Body of pancreas (tissue), 4 donors: ENCODE measurements around the gene PTTG1IP.

ENCODE experiments used
- CTCF ChIP-seq, 7 experiments: fragments of 450-650 bp in 4 of 7; fragments of 200-600 bp in 3 of 7; sonication (generic) in 3 of 7; IDR thresholded peaks; one replicate each; pipeline ENCODE4 v1.5.1; 2016 to 2019; ENCODE audit warnings: antibody characterized with exemption in 7 of 7
- POLR2A ChIP-seq, 3 donors: fragments of 450-650 bp; IDR thresholded peaks; one replicate each; pipeline ENCODE4 v1.6.1; 2016; ENCODE audit warnings: antibody characterized with exemption in 3 of 3, mild to moderate bottlenecking in 2 of 3

DNA sequence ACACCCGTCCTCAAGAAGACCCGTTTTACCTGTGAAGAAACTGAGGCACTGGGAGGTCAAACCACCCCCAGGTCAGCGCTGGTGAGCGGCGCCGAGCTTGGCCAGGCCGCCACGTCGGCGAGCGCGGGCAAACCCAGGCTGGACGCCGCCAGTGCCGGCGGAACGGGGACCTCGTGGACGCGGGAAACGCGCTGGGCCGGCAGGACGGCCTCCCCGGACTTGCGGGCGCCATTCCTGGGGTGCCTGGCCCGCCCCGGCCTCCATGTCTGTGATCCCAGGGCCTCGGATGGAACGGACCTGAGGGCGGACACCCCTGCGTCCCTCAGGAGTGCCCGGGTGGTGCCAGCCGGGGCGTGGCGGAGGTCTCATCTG, 54.9 kb downstream of the PTTG1IP start:
- no peak for TF ChIP-seq CTCF (IDR thresholded peaks at IDR 0.05)
- no peak for TF ChIP-seq POLR2A (IDR thresholded peaks at IDR 0.05)
